Fibroblast of lung (primary cell): ENCODE measurements around the gene CACNB4. TPM values are rescaled to one million over a fixed set of nuclear protein-coding genes. Genes with fewer than 3 reads are reported as not detected.

Experiments
- DNase-seq, 2 donors: peaks; one replicate each; pipeline versions ENCODE4 v3.0.0 to v3.0.0-alpha.2; 2010; ENCODE audit warnings: low read depth in 2 of 2
- H2AFZ ChIP-seq: 2 replicates; pipeline ENCODE4 v1.5.1; 2012; ENCODE audit warnings: low read length, control low read depth, inconsistent platforms
- H3K27ac ChIP-seq: 2 replicates; pipeline ENCODE4 v1.5.1; 2011; ENCODE audit warnings: low read length, control low read depth; ENCODE audit not compliant: insufficient read depth
- H3K27me3 ChIP-seq: 2 replicates; pipeline ENCODE4 v1.5.1; 2011; ENCODE audit warnings: mild to moderate bottlenecking, low read length; ENCODE audit not compliant: control insufficient read depth, insufficient read depth
- H3K36me3 ChIP-seq: 2 replicates; pipeline ENCODE4 v1.5.1; 2011; ENCODE audit warnings: low read length; ENCODE audit not compliant: control insufficient read depth, insufficient read depth
- H3K4me1 ChIP-seq: 2 replicates; pipeline ENCODE4 v1.5.1; 2011; ENCODE audit warnings: low read length; ENCODE audit not compliant: control insufficient read depth, insufficient read depth; ENCODE audit errors: extremely low read depth
- H3K4me2 ChIP-seq: 2 replicates; pipeline ENCODE4 v1.5.1; 2011; ENCODE audit warnings: low read length, control low read depth; ENCODE audit not compliant: insufficient read depth; ENCODE audit errors: extremely low read depth
- H3K4me3 ChIP-seq, 4 experiments: fragments of 200-600 bp in 1 of 4; sonication (generic) in 1 of 4; replicated peaks in 1 of 4; 2 replicates each; pipeline ENCODE4 v1.5.1; 2011 to 2016; ENCODE audit warnings: low read length in 4 of 4, low read depth in 3 of 4, mild to moderate bottlenecking in 3 of 4, control low read depth in 2 of 4, inconsistent platforms in 1 of 4, mixed read lengths in 1 of 4; ENCODE audit not compliant: insufficient read depth in 1 of 4; ENCODE audit errors: control extremely low read depth in 1 of 4
- H3K79me2 ChIP-seq: 2 replicates; pipeline ENCODE4 v1.5.1; 2012; ENCODE audit warnings: mild to moderate bottlenecking, low read length, inconsistent platforms; ENCODE audit not compliant: control insufficient read depth, insufficient read depth
- H3K9ac ChIP-seq: 2 replicates; pipeline ENCODE4 v1.5.1; 2011; ENCODE audit warnings: mild to moderate bottlenecking, low read length, control low read depth; ENCODE audit not compliant: insufficient read depth
- H3K9me3 ChIP-seq: 2 replicates; pipeline ENCODE4 v1.5.1; 2012; ENCODE audit warnings: low read depth, low read length; ENCODE audit not compliant: control insufficient read depth, insufficient read depth
- H4K20me1 ChIP-seq: 2 replicates; pipeline ENCODE4 v1.5.1; 2011; ENCODE audit warnings: low read length; ENCODE audit not compliant: control insufficient read depth, insufficient read depth; ENCODE audit errors: extremely low read depth
- EZH2 ChIP-seq: IDR thresholded peaks from 2 replicates; pipeline ENCODE4 v1.5.1; 2012; ENCODE audit warnings: low read length, control low read depth, mild to moderate bottlenecking; ENCODE audit errors: missing control alignments
- polyA plus RNA-seq, 2 donors: library from polyadenylated mRNA; depleted of rRNA in 1 of 2; stranded (reverse) in 1 of 2; unstranded in 1 of 2; fragments of >200 nt; gene quantifications; 2 replicates each; pipeline ENCODE4 v1.2.1, GENCODE V29; 2011 to 2012; ENCODE audit warnings: missing spikeins in 1 of 2
- total RNA-seq: library from RNA; depleted of rRNA; stranded (reverse); fragments of >200 nt; gene quantifications from 2 replicates; pipeline ENCODE4 v1.2.1, GENCODE V29; 2014
- TF ChIP-seq, protein P1 (sequence below), 2 donors: IDR thresholded peaks in 1 of 2; conservative IDR thresholded peaks in 1 of 2; 1 replicate in 1 of 2; 2 replicates in 1 of 2; pipeline ENCODE4 v1.5.1; 2011 to 2012; ENCODE audit warnings: low read length in 2 of 2, control low read depth in 1 of 2, inconsistent platforms in 1 of 2, low read depth in 1 of 2, mild to moderate bottlenecking in 1 of 2

The CACNB4 gene
- total and polyA plus RNA-seq, 2 donors (not counting 1 experiment from before 2014, with no cell fraction given): 0.66 to 2.5 TPM

DNA sequence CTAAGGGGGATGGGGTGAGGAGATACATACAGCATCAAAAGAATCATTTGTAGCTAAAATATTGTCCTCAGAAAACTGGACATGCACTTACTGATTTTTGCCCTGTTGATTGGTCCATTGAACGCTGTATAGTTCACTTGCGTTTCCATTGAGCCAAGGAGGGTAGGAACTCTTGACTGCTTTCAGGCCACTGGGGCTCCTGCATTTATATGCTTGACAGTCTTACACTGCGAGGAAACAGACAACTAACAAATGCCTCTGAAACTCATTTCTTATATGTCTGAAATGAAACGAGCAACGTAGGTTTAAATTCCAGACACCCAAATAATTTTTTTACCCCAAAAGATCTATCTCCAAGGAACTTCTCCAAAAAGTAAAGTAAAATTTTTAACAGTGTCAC is 312.8 kb downstream of the CACNB4 start:
- no peak overlapping the region for H2AFZ ChIP-seq
- no peak overlapping the region for H3K4me2 ChIP-seq
- no peak overlapping the region for H3K9ac ChIP-seq
- H3K9me3 ChIP-seq: no peaks in the 10 kb centered on the region
- H3K4me3 ChIP-seq: no peak overlapping the region
- DNase-seq: no peak
- no peaks in the 10 kb centered on the region for H4K20me1 ChIP-seq
- TF ChIP-seq, protein P1, sequence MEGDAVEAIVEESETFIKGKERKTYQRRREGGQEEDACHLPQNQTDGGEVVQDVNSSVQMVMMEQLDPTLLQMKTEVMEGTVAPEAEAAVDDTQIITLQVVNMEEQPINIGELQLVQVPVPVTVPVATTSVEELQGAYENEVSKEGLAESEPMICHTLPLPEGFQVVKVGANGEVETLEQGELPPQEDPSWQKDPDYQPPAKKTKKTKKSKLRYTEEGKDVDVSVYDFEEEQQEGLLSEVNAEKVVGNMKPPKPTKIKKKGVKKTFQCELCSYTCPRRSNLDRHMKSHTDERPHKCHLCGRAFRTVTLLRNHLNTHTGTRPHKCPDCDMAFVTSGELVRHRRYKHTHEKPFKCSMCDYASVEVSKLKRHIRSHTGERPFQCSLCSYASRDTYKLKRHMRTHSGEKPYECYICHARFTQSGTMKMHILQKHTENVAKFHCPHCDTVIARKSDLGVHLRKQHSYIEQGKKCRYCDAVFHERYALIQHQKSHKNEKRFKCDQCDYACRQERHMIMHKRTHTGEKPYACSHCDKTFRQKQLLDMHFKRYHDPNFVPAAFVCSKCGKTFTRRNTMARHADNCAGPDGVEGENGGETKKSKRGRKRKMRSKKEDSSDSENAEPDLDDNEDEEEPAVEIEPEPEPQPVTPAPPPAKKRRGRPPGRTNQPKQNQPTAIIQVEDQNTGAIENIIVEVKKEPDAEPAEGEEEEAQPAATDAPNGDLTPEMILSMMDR (conservative IDR thresholded peaks at IDR 0.05 in 1 of 2, IDR thresholded peaks at IDR 0.05 in 1 of 2; ENCODE audit: low read depth in 1 of 2, low read length in 2 of 2): no peak
- no peak for TF ChIP-seq EZH2
- H3K27me3 ChIP-seq: no peaks in the 10 kb centered on the region
- H3K79me2 ChIP-seq: no peaks in the 10 kb centered on the region
- no peak overlapping the region for H3K27ac ChIP-seq
- H3K36me3 ChIP-seq: no peaks in the 10 kb centered on the region
- H3K4me1 ChIP-seq: no peaks in the 10 kb centered on the region

GRCh38 chr2:151783133-151783520 is 315.7 kb downstream of the CACNB4 start:
- Histone ChIP-seq H4K20me1 (no peaks in the 10 kb centered on the region), H3K27me3 (no peaks in the 10 kb centered on the region), H3K4me3 (no peak overlapping the region), H2AFZ (no peak overlapping the region), H3K4me1 (no peaks in the 10 kb centered on the region), H3K9me3 (no peaks in the 10 kb centered on the region), H3K27ac (no peak overlapping the region), H3K36me3 (no peaks in the 10 kb centered on the region), H3K9ac (no peak overlapping the region), H3K4me2 (no peak overlapping the region), H3K79me2 (no peaks in the 10 kb centered on the region)
- TF ChIP-seq, protein P1 (conservative IDR thresholded peaks at IDR 0.05 in 1 of 2, IDR thresholded peaks at IDR 0.05 in 1 of 2; ENCODE audit: low read depth in 1 of 2, low read length in 2 of 2): no peak
- TF ChIP-seq EZH2: no peak
- no peak for DNase-seq

Other genes with a start within 250 kb of the CACNB4 start
- 38.0 and 43.3 TPM in 2 replicates for gene STAM2, start 76.7 kb upstream of the CACNB4 start, total RNA-seq
- gene STAM2, start 76.7 kb upstream of the CACNB4 start, polyA plus RNA-seq: 30.5 and 44.2 TPM in 2 replicates
- gene FMNL2, start 236.1 kb upstream of the CACNB4 start, total RNA-seq: 25.4 and 30.2 TPM in 2 replicates
- gene FMNL2, start 236.1 kb upstream of the CACNB4 start, polyA plus RNA-seq: 12.0 and 23.2 TPM in 2 replicates